Ishikawa (cell line): ENCODE data around the gene FGF23.

ENCODE experiments used
- CREB1 ChIP-seq: IDR thresholded peaks from 2 replicates; pipeline ENCODE4 v1.6.1; 2012; ENCODE audit warnings: low read depth
- EGR1 ChIP-seq: IDR thresholded peaks from 2 replicates; pipeline ENCODE4 v1.6.1; 2012
- EP300 ChIP-seq: IDR thresholded peaks from 2 replicates; pipeline ENCODE4 v1.6.1; 2012; ENCODE audit warnings: borderline replicate concordance
- MAX ChIP-seq: IDR thresholded peaks from 2 replicates; pipeline ENCODE4 v1.6.1; 2012
- RAD21 ChIP-seq: IDR thresholded peaks from 2 replicates; pipeline ENCODE4 v1.6.1; 2012; ENCODE audit warnings: low read depth
- REST ChIP-seq: IDR thresholded peaks from 2 replicates; pipeline ENCODE4 v1.6.1; 2012; ENCODE audit warnings: low read depth, mild to moderate bottlenecking

GRCh38 chr12:4331221-4331620 is 48.3 kb downstream of the FGF23 start:
- no peak for TF ChIP-seq RAD21
- TF ChIP-seq MAX: no peak
- TF ChIP-seq EGR1: no peak
- no peak for TF ChIP-seq REST
- no peak for TF ChIP-seq CREB1
- no peak for TF ChIP-seq EP300
